ENCODE results near the gene FRS2.
"Not testable (repeated sequence)": the region's sequence is repeated elsewhere in the genome, so short reads cannot be mapped to it uniquely, and the experiment has no call there.

Gene FRS2

DNA sequence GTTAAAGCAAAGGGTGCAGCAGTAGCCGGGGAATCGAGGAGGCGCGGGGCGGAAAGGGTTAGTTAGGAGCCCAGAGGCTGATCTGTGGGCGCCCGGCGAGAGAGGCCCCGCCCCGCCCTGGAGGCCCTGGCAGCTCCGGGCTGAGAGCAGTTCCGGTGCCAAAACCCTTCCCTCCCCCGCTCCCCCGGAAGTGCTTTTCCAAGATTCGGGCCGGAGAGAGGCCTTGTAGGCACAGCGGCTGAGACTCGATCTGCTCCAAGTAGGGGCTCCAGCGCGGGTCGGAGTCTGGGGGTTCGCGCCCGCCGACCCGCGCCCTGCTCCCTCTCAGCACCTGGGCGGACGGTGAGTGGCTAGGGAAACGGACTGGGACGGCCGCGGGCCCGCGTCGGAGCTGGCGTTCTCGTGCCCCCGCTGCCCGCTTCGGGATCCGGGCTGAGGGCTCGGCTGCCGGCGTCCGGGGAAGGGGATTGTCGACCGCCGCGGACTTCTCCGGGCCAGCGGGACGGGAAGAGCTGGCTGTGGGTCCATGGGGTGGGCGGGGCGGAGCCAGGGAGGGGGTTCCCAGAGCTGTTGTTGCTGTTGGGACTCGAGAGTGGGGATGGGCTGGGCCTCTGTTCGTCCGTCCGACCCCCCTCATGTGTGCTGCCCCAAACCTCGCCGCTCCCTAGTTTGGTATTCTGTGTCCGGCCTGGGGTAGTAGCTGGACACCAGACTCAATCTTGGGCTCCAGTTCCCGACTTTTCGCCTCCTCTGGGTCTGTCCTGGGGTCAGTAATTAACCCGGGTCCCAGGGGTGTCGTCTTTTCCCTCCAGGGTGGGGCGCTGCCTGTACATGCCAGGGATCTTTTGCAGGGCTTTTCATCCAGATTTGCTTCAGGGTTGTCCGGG is at the start of gene FRS2:
Gene FRS2 (plus strand): TSS at position 200 of the 887 bp plus-strand sequence. CDS start 98,643 bp downstream, outside the sequence.
- peak; percentile 52 to 66 for DNase-seq (ENCODE audit: low read depth in 2 of 2, low spot score in 1 of 2)

DNA sequence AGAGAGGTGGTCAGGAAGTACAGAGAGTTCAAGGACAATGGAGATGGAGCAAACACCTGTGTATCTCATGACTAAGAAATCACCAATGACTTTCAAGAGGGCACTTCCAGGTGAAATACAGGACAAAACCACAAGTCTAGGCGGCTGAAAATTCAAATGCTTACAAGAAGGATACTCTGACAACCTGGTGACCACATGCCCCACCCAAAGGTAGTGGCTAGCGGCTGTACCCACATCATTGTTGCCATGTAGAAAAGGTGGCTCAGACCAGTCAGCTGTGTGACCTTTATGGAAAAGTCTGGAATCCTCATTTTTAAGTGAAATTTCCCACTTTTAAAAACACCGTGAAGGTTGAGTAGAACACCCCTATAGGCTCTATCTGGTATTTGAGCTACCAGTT is 48.6 kb upstream of the FRS2 start:
- no peak for DNase-seq (ENCODE audit: low read depth in 2 of 2, low spot score in 1 of 2)

DNA sequence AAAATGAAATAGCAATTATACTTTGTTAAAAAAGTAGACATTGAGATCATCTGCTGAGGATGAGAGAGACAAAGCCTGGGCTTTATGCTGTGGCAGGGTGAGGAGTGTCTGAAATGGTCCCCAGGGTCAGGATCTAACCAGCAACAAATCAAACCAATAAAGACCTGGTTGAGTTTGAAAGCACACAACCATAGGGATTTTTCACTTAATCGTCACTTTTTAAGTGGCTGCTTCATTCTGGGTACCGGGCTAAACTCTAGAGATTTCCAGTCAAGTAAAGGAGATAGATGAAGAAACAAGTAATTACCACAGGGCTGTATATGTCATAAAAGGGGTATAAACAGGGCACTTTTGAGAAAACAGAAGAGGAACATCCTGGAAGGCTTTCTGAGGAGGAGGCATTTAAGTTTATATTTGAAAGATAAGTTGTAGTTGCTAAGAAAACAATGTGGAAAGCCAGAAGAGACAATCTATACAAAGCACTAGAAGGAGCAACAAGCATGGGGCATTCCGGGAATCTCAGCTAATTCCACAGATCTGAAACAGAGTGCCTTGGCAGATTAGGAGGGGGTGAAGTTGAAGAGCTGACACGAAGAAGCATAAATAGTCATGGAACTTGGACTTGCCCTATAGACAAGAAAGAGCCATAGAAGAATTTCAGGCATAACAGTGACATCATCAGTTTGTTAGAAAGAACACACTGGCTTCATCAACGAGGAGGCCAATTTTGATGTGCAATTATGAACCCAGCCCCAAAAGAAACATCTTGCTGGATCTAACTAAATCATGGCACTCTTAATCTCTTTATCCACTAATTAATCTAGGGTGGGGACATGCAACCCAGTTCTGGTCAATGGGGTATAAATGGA is 46.9 kb upstream of the FRS2 start:
- DNase-seq (ENCODE audit: low read depth in 2 of 2, low spot score in 1 of 2), result no peak

- DNase-seq (ENCODE audit: low read depth in 2 of 2, low spot score in 1 of 2), result no peak
Measured at GRCh38 chr12:69425417-69425816, 44.8 kb upstream of the FRS2 start.

GRCh38 chr12:69428351-69429073 is 41.7 kb upstream of the FRS2 start:
- DNase-seq (ENCODE audit: low read depth in 2 of 2, low spot score in 1 of 2), result no peak

DNA sequence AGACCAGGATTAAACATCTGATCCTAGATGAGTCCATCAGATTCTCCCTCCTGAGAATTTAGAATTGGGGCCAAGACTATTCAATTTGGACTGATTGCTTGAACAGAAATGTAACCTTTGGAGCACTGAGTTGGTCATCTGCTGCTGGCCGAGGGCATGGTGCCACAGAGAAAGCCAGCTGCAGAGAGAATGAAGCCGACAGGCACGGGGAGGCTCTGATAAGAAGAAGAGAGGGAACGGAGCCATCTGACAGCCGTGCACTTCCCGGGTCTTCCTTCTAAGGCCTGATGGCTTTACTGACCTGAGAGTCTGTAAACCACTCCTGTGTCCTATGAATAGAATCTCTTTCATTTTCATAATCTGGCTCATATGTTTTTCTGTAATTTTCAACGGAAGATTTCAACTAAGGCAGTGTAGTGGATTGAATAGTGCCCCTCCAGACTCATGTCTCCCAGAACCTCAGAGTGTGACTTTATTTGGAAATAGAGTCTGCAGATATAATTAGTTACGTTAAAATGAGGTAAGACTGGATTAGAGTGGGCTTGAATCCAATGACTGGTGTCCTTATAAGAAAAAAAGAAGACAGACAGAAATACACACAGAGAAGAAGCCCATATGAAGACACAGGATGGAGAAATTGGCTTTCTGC is 39.1 kb upstream of the FRS2 start:
- DNase-seq (ENCODE audit: low read depth in 2 of 2, low spot score in 1 of 2), result no peak

DNA sequence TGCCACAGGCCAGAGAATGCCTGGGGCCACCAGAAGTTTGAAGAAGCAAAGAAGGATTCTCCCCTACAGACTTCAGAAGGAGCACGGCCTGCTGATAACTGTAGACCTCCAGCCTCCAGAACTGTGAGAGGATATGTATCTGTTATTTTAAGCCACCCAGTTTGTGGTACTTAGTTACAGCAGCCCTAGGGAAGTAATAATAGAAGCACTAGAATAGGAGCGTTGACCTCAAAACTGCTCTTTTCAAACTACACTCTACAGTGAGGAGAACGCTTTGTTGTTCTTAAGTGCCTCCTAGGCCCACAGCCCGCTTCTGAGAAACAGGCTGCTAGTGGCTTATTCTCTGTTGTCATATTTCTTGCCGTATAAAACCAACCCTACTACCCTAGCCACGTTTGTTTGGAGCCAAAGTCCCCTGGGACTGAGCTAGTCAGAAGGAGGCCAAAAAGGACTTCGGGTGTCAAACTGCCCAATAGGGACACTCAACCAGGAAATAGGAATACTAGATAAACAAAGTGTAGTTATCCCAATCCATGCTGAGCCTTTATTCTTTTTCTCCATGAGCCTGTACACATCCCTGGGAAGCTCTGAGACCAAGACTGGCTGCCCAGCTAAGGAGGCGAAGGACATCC is 38.5 kb upstream of the FRS2 start:
- no peak for DNase-seq (ENCODE audit: low read depth in 2 of 2, low spot score in 1 of 2)

- DNase-seq (ENCODE audit: low read depth in 2 of 2, low spot score in 1 of 2), result no peak
Measured at GRCh38 chr12:69433653-69434052, 36.5 kb upstream of the FRS2 start.

DNA sequence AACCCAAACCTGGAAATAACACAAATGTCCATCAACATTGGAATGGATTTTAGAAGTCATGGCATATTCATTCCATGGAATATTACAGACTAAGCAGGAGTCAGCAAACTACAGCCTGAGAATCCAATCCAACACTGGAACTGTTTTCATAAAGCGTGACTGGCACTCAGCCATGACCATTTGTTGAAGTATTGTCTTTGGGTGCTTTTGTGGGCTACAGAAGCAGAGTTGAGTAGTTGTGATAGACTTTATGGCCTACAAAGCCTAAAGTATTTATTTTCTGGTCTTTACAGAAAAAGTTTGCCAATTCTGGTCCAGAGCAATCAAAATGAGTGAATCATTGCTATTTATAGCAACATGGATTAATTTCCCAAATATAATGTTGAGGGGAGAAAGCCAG is 34.5 kb upstream of the FRS2 start:
- DNase-seq (ENCODE audit: low read depth in 2 of 2, low spot score in 1 of 2), result no peak

DNA sequence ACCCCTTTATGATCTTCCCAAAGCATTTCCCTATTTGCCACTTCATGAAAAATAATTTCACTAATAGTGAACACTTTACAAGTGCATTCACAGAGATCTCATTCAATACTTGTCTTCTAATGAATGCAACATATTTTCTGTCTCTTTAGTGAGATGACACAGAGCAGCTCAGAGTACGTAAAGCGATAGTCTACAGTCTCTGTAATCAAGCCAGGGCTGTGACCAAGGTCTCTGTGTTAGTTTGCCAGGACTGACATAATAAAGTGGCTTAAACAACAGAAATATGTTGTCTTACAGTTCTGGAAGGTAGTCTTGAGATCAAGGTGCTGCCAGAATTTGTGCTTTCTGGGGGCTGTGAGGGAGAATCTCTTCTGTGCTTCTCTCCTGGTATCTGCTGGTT is 33.1 kb upstream of the FRS2 start:
- DNase-seq (ENCODE audit: low read depth in 2 of 2, low spot score in 1 of 2), result no peak

DNA sequence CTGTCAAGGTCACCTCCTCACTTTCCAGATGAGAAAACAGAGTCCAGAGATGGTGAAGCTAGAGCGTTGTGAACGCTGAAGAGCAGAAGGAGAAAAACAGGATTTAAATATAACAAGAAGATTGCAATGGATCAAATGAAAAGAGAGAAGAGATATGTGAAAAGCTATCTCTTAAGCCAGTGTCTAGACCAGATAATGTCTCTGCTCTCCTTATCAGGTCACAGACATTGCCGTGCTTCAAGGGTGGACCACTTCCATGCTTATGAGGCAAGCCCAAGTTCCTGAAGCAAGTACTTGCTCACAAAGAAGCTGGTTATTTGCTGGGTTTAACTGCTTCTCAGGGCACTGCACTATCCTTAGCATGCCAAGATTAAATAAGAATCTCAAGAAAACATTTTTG is 31.6 kb upstream of the FRS2 start:
- no peak for DNase-seq (ENCODE audit: low read depth in 2 of 2, low spot score in 1 of 2)

- no peak for DNase-seq (ENCODE audit: low read depth in 2 of 2, low spot score in 1 of 2)
Measured at GRCh38 chr12:69440016-69440415, 30.2 kb upstream of the FRS2 start.

GRCh38 chr12:69440886-69441285 is 29.3 kb upstream of the FRS2 start:
- no peak for DNase-seq (ENCODE audit: low read depth in 2 of 2, low spot score in 1 of 2)

GRCh38 chr12:69442894-69443293 is 27.3 kb upstream of the FRS2 start:
- no peak for DNase-seq (ENCODE audit: low read depth in 2 of 2, low spot score in 1 of 2)

- DNase-seq (ENCODE audit: low read depth in 2 of 2, low spot score in 1 of 2), result no peak
Measured at GRCh38 chr12:69443916-69444315, 26.3 kb upstream of the FRS2 start.

DNA sequence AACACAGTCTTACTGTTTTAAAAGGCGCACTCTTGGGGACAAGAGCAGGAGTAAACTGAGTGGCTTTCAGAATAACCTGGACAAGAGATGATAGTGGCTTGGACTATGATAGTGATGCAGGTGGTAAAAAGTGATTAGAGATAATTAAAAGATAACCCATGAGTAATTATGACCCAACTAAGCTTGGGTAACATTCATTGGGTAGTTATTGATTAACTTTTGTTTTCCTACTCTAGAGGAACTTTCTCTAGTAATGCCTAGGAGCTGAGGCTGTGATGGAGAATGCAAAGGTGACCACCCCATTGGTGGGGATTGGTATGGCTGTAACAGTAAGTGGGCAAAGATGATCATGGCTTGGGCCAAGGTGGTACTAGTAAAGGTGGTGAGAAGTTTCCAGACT is 22.3 kb upstream of the FRS2 start:
- DNase-seq (ENCODE audit: low read depth in 2 of 2, low spot score in 1 of 2), result no peak

DNA sequence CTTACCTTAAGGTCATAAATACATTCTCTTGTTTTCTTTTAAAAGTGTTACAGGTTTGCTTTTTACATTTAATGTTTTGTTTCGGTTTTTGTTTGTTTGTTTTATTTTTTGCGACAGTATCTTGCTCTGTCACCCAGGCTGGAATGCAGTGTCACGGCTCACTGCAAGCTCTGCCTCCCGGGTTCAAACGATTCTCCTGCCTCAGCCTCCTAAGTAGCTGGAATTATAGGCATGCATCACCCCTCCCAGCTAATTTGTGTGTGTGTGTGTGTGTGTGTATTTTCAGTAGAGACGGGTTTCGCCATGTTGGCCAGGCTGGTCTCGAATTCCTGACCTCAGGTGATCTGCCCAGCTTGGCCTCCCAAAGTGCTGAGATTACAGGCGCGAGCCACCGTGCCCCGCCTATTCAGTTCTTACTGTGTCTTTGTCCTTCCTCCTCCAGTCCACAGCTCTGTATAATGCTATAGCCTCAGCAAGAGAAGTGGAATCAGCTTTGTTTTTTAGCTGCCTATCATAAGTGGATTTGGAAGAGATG is 17.5 kb upstream of the FRS2 start:
- DNase-seq (ENCODE audit: low read depth in 2 of 2, low spot score in 1 of 2), result not testable (repeated sequence)

DNA sequence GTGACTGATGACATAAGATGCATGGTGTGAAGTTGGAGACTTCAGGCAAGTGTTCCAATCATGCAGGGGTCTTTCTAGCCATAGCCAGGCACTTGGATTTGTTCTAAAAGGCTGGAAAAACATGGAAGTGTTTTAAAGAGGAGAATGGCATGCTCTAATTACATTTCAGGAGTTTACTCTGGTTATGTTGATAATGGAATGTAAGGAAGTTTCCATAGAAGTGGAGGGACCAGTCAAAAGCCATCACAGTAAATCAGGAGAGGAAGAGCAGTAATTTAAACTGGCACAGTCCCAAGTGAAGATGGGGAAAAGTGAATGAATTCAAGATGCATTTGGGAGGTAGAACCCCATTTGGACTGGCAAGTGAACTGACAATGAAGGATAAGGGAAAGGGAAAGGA is 13.9 kb upstream of the FRS2 start:
- DNase-seq (ENCODE audit: low read depth in 2 of 2, low spot score in 1 of 2), result no peak

GRCh38 chr12:69457433-69457832 is 12.8 kb upstream of the FRS2 start:
- DNase-seq (ENCODE audit: low read depth in 2 of 2, low spot score in 1 of 2), result no peak

DNA sequence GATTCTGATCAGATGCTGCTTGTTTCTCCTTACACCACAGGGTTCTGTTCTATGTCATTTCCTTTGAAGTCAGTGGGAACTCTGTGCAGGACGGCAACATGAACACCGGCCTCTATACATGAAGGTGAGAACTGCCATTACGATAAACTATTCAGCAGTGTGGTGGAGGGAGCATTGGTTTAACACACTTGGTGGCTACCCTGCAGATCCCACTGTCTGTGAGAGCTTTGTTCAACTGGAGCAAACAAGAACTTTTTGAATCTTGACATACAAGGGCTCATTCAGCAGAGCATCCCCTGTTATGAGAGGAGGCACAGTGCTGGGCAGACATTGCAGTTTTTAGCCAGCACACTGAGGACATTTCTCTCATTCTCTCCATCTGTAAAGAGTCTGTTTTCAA is 10.7 kb upstream of the FRS2 start:
- DNase-seq (ENCODE audit: low read depth in 2 of 2, low spot score in 1 of 2), result no peak

Measured in stimulated activated CD8-positive, alpha-beta memory T cell treated with anti-CD3 and anti-CD28 coated beads, Interleukin-4, amount 100 ng/mL, for 1 hour (primary cell).